Activated T-cell treated with anti-CD3 and anti-CD28 coated beads for 24 hours (primary cell): Measurements from ENCODE around the gene UBE2U.
"Not testable (repeated sequence)": the region's sequence is repeated elsewhere in the genome, so short reads cannot be mapped to it uniquely, and the experiment has no call there.

Experiments used
- DNase-seq: peaks from one replicate; pipeline ENCODE4 v3.0.0-alpha.2; 2020; ENCODE audit warnings: low read depth

Gene UBE2U

DNA sequence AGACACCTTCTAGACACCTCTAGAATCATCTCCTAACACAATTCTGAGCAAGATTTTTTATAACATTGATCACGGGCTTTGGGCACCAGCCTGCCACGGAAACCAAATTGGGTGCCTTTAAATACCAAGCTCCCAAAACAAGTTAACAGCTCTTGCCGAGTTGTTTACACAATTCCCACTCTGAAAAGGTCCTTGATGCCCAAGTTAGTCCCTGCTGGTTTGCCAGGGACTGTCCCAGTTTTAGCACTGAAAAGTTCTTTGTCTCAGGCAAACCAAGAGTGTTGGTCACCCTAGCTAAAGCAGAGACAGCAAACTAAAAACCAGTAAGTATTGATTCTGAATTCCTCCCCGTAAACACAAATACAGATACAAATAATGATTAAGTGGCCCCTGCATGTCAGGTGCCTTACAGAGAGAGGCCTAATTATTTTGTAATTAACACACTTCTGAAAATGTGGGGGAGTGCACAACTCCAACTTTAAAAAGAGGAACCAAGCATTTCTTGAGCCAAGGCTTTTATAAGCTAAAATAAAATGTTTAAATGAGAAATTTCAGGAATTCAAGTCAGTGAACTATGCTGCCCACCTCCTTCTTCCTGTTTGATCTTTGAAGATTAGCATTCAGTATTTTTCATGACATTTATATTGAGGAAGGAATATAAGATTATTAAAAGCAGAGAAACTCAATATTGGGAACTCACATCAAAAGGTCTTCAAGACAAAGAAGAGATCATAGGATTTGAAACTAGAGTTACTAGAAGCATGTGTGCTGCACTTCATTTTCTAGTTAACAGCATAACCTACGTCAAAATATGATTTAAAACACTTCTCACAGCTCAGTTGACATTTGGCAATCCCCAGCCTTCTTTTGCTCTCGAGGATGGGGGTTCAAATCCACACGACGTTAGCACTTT is 9.0 kb upstream of the UBE2U start:
- DNase-seq: no peak

DNA sequence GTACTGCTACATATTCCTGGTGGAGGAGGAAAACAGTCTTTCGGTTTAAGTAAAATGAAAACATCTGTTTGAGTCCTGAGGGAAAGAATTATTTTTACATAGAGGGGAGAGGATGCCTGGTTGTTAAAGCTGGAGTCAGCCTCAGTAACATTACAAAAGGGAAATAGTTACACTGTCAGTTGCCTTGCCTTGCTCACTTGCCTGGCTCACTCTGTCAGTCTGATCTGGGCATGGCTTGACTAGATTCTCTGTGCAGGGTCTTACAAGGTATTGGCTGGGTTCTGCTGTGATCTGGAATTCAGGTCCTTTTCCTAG is 8.4 kb upstream of the UBE2U start:
- DNase-seq: no peak

DNA sequence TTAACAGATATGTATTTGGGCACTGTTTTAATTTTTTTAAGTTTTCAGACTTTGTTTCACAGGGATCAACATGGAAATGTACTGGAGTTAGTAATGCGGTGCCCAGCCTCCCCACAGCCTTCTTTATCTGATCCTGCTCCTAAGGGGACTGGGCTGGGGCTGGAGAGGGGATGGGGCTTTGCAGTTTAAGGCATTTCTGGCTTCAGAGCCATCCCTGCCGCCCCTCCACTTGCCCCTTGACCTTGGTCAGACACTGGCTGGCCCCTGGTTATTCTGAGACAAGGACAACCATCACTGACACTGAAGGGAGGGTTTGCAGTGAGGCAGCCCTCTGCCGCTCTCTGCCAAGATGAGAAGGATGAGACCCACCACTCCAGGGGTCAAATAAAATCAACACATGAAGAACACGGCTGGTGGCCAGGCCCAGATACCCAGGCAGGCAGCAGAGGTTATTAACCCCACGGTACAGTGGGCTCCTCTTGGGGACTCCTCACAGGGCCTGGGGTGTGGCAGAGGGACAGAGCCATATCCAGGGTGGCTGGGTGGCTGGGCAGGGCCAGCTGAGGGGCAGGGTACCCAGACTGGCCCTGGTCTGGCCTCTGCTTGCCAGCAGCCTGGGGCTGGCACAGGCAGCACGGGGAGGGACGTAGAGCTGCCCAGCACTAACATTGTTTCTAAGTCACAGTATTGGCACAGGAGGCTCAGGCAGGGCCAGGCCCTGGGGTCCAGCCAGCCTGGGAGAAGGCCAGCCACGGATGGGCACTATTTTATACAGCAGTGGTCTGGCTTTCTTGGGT is 7.2 kb upstream of the UBE2U start:
- no peak for DNase-seq

- no peak for DNase-seq
These were observed 6.3 kb upstream of the UBE2U start for GRCh38 chr1:64197076-64197475.

DNA sequence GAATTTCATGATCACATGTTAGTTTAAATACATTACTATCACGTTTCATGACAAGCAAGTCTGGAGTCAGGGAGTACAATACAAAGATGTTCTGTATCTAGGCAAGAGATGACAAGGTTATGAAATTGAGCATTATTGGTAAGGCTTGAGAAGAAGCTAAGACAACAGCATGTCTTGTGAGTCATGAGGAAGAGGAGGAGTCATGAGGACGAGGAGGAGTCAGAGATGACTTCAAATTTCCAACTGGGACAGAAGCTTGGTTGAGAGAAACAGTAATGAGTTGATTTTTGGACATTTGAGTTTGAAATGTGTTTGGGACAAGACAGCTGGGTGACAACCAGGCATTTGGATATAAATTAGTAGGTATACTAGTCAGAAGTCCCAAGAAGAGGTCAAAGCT is 4.3 kb upstream of the UBE2U start:
- DNase-seq: no peak

GRCh38 chr1:64200064-64200463 is 3.4 kb upstream of the UBE2U start:
- no peak for DNase-seq

DNA sequence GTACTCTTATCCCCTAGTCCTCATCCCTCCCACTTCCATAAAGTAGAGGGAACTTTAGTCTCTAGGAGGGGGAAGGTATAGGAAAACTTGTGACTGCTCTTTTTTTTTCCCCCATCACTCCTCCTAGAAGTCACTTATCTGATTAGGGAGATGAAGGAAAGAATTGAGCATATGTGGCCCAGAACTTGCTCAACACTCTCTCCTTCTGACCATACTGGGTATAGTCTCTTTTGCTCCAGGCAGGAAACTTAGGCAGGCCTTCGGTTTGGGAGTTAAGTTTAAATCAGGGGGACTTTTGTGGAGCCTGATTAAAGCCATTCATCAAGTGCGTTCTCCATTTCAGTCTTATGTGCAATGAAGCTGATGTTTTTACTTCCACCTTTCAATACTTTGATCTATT is 5.8 kb downstream of the UBE2U start:
- DNase-seq: no peak

DNA sequence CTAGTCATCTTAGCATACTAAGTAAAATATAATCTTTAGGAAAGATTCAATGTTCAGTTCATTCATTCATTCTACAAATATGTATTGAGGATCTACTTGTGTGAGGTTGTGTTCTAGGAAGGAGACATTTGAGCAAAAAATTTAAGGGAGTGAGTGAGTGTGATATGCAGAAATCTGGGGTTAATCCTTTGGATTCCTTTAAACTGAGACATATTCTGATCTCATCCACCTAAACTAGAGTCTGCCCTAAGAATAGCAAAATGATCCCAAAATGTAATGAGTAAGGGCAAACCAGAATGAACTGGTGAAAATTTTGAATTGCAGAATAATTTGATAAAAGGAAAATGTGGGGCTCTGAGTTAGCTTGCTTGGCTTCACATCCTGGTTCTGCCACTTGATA is 8.6 kb downstream of the UBE2U start:
- DNase-seq: no peak

DNA sequence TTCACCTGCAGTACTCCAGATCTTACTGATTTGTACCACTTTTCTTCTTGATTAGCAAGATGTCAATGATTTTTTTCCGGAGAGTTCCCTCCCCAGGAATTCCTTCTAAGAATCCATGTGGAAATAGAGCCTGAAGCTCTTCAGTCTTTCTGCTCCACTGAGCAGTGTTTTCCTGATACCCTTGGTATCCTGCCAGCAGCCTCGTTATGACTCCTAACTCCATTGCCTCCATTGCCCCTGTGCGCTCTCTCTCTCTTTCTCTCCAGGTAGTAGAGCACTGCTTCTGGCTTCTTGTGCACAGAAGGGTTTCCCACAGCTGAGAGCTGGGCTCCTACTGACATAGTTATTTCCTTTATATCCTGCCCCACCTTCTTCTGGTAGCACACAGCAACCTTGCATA is 12.2 kb downstream of the UBE2U start:
- no peak for DNase-seq

- DNase-seq: no peak
These were observed 16.8 kb downstream of the UBE2U start for GRCh38 chr1:64220241-64220640.

DNA sequence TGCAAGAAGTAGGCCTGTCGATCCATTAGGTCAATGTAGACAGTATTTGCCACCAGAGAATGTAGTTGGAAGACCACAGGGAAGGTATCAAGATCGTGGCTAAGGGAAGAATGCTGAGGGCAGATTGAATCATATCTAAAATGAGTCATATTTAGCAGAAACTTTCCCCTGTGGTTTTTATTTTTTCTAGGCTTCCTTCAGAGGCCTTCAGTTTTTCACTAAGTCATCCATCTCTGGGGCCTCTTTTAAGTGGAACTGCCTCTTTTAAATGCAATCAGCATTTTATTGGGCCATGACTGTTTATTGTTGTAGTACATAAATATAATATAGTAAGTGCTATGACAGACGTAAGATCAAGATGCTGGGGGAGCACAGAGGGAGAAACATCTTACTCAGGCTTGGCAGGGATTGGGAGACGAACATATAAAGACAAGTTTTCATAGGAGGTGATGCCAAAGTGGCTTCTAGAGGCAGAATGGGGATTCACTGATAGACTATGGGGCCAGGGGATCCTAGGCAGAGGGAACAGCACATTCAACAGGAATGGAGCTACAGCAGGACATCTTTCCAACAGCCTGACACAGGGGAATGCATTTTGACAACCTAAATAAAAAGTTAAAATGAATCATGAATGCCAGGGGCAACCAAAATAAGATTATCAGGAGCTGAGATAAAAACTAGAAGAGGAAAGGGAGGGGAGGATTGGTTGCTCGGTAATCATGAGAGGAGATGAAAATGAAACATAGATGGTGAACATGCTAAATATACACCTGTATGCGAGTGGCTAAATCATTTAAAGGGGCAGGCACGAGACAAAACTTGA is 20.1 kb downstream of the UBE2U start:
- DNase-seq: no peak

DNA sequence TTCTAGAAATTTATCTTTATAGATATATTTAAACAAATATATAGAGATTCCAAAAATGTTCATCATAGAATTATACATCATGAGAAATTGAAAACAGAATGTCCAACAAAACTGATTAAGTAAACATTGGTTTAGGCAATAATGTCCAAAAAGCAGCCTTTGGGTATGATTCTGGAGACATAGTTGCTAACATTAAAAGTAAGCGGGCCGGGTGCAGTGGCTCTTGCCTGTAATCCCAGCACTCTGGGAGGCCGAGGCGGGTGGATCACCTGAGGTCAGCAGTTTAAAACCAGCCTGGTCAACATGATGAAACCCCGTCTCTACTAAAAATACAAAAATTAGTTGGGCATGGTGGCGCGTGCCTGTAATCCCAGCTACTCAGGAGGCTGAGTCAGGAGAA is 20.8 kb downstream of the UBE2U start:
- DNase-seq: not testable (repeated sequence)

DNA sequence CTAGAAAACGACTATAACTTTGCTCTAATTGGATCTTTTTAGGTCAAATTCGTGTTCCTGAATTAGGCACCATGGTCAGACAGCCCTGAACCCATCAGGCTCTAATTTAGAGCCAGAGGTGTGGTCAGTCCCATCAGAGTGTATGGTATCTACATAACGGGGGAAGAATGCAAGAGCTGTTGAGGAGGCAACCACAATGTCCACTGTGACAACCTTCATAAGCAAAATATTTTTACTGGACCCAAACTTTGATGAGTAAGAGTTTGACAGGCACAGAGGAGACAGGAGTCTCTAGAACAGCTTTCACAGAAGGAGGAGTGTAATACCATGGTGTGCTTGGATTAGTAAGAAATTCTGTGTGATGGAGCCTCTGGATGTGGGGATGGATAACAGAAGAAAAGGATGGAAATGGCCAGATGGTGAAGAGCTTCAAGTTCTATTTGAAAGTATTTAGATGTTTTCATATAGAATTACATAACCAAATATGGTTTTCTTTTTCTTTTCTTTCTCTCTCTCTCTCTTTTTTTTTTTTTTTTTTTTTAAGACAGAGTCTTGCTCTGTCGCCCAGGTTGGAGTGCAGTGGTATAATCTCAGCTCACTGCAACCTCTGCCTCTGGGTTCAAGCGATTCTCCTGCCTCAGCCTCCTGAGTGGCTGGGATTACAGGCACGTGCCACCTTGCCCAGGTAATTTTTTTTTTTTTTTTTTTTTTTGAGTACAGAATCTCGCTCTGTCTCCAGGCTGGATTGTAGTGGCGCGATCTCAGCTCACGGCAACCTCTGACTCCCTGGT is 24.9 kb downstream of the UBE2U start:
- no peak for DNase-seq

DNA sequence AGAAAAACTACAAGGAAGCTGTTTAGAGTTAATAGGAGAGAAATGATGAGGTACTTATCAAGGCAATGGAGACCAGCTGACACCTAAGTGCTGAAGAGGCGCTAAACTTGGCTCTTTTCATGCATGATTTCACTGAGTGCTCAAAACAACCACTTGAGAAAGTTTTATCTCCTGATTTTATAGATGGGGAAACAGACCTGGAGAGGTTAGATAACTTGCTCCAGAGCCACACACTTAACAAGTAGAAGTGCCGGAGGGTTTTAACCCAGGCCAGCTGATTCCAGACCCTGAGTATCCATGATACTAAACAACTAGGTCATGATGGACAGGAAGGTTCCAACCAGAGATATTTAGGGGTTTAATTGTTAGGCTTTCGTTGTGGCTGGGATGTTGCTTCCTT is 25.9 kb downstream of the UBE2U start:
- no peak for DNase-seq

DNA sequence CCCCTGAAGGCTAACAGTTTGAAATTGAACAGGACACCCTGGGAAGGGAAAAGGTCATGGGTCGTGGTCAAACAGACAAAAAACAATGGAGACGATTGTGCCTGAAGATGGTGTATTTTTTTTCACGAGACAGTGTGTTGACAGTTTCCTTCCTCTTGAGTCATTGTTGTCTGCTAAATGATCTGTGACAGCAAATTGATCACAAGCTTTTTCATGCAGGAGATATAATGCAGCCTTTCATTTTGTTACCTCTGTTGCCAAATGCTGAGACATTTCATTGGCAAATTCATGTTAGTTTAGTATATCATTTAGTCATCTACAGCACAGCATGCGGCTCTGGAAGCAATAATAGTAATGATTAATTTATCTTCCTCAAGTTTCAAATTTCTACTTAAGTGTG is 27.7 kb downstream of the UBE2U start:
- no peak for DNase-seq

DNA sequence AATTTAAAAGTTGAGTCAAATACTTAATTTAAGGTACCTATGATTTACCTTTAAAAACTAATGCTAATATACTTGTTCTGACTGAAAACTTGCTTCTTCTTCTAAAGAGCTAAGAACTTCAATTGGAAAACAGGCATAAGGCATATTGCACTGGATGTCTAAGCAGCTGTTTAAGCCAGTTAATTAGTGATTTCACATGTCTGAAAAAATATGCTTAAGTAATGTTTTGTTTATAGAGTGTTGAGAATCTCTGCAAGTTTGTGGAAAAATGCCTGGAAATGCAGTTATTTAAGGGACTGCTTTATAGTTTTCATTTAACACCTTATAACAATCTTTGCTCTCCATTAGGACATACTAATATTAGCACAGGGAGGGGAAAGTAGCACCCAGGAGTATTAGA is 28.2 kb downstream of the UBE2U start:
- DNase-seq: no peak

DNA sequence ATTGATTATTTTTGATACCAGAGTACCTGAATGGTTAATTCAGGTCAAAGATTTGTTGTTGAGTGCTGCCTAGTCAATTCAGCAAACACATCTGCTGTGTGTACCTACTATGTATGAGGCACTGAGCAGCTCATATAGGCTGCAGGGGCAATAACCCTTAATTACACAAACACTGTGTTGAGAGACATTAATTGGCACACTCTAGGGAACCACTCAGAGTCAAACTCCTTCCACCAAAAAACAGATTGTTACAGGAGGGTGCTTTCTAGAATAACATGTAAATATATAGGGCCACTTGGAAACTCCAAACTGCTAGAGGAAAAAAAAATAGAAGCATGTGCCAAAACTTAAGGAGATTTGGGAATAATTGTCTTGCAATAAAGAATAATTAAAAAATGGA is 31.3 kb downstream of the UBE2U start:
- DNase-seq: no peak

GRCh38 chr1:64235181-64235580 is 31.8 kb downstream of the UBE2U start:
- DNase-seq: no peak

GRCh38 chr1:64235910-64236309 is 32.5 kb downstream of the UBE2U start:
- no peak for DNase-seq

GRCh38 chr1:64236541-64236954 is 33.1 kb downstream of the UBE2U start:
- DNase-seq: no peak

DNA sequence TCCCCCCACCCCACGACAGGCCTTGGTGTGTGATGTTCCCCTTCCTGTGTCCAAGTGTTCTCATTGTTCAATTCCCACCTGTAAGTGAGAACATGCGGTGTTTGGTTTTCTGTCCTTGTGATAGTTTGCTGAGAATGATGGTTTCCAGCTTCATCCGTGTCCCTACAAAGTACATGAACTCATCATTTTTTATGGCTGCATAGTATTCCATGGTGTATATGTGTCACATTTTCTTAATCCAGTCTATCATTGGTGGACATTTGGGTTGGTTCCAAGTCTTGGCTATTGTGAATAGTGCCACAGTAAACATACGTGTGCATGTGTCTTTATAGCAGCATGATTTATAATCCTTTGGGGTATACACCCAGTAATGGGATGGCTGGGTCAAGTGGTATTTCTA is 36.1 kb downstream of the UBE2U start:
- DNase-seq: not testable (repeated sequence)

DNA sequence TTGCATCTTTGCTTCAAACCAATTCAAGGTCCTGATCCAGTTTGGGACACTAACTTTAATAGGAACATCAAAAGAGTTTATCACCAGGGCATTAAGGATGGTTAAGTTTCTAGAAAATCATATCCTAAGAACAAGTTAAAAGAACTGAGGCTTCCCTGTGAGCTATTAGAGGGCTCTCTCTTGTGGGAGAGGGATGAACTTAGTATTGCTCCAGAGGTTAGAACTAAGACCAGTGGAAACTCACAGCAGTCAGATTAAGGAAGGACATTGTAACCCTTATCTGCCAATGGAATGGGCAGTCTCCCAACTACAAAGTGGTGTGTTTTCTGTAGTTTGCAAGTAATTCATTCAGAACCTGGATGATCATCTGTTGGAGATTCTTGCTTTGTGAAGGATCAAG is 36.8 kb downstream of the UBE2U start:
- DNase-seq: no peak
